H1 (cell line): ENCODE results near the gene OXER1. TPM values are rescaled to one million over a fixed set of nuclear protein-coding genes. Genes with fewer than 3 reads are reported as not detected.

Experiments
- CTCF ChIA-PET: fragments of 300-600 bp; sonication (Branson Sonifier 250); formaldehyde crosslinking; loops from one replicate; lab custom pipeline; 2021; ENCODE audit not compliant: partially characterized antibody; lab: Charles Lee
- POLR2A ChIA-PET: fragments of 300-600 bp; sonication (Branson Sonifier 250); formaldehyde crosslinking; loops from one replicate; lab custom pipeline; 2021; ENCODE audit warnings: inconsistent platforms; ENCODE audit not compliant: partially characterized antibody; lab: Charles Lee
- DNase-seq, 2 experiments: peaks; one replicate each; pipeline versions ENCODE4 v3.0.0 to v3.0.0-alpha.2; 2010 to 2022; ENCODE audit warnings: low spot score in 2 of 2, low read depth in 1 of 2, mixed read lengths in 1 of 2
- FAIRE-seq: peaks from 2 replicates; lab custom pipeline; 2011; peaks lifted over from hg19 to GRCh38; lab: Jason Lieb, UNC
- H2AFZ ChIP-seq: 2 replicates; pipeline ENCODE4 v1.8.1; 2012; ENCODE audit warnings: low read length, inconsistent platforms
- H2AK5ac ChIP-seq: 2 replicates; pipeline ENCODE4 v1.6.1; 2013; ENCODE audit warnings: low read depth, low read length
- H2BK120ac ChIP-seq: replicated peaks from 2 replicates; pipeline ENCODE3; 2013; ENCODE audit warnings: low read depth, low read length, inconsistent platforms
- H2BK12ac ChIP-seq: 2 replicates; pipeline ENCODE4 v1.6.1; 2013; ENCODE audit warnings: low read depth, low read length
- H2BK15ac ChIP-seq: 2 replicates; pipeline ENCODE4 v1.6.1; 2013; ENCODE audit warnings: low read length
- H2BK20ac ChIP-seq: 2 replicates; pipeline ENCODE4 v1.6.1; 2013; ENCODE audit warnings: low read length
- H2BK5ac ChIP-seq: 2 replicates; pipeline ENCODE4 v1.6.1; 2013; ENCODE audit warnings: low read depth, low read length
- H3K14ac ChIP-seq: 2 replicates; pipeline ENCODE4 v1.6.1; 2013; ENCODE audit warnings: inconsistent platforms; ENCODE audit not compliant: insufficient read length
- H3K18ac ChIP-seq: 2 replicates; pipeline ENCODE4 v1.6.1; 2013; ENCODE audit warnings: low read length; ENCODE audit errors: extremely low read depth
- H3K23ac ChIP-seq: 2 replicates; pipeline ENCODE4 v1.6.1; 2013; ENCODE audit warnings: inconsistent platforms; ENCODE audit not compliant: insufficient read length
- H3K23me2 ChIP-seq: 2 replicates; pipeline ENCODE4 v1.6.1; 2013; ENCODE audit warnings: low read depth, low read length
- H3K27ac ChIP-seq: 2 replicates; pipeline ENCODE4 v1.6.1; 2011; ENCODE audit warnings: low read depth, low read length, inconsistent platforms
- H3K27me3 ChIP-seq, 4 experiments: replicated peaks in 1 of 4; 1 replicate in 1 of 4; 2 replicates in 3 of 4; pipeline versions ENCODE4 v1.6.1 to v1.8.1; 2011 to 2013; ENCODE audit warnings: low read length in 3 of 4, mild to moderate bottlenecking in 3 of 4, inconsistent platforms in 2 of 4, mixed read lengths in 2 of 4, moderate library complexity in 1 of 4; ENCODE audit not compliant: control insufficient read depth in 3 of 4, insufficient read depth in 3 of 4; ENCODE audit errors: extremely low read depth in 1 of 4
- H3K36me3 ChIP-seq, 4 experiments: 2 replicates each; pipeline versions ENCODE4 v1.6.1 to v1.8.1; 2011 to 2013; ENCODE audit warnings: mild to moderate bottlenecking in 4 of 4, low read length in 3 of 4, moderate library complexity in 2 of 4, control low read depth in 1 of 4, inconsistent platforms in 1 of 4; ENCODE audit not compliant: insufficient read depth in 4 of 4, control insufficient read depth in 2 of 4
- H3K4ac ChIP-seq: replicated peaks from 2 replicates; pipeline ENCODE3; 2013; ENCODE audit warnings: low read length, low read depth, mixed read lengths, inconsistent platforms; ENCODE audit not compliant: insufficient read length
- H3K4me1 ChIP-seq, 4 experiments: replicated peaks in 1 of 4; 1 replicate in 1 of 4; 2 replicates in 3 of 4; pipeline versions ENCODE4 v1.6.1 to v1.8.1; 2011 to 2013; ENCODE audit warnings: low read length in 3 of 4, inconsistent platforms in 2 of 4, mixed read lengths in 1 of 4; ENCODE audit not compliant: insufficient read depth in 4 of 4, control insufficient read depth in 3 of 4
- H3K4me2 ChIP-seq, 2 experiments: 2 replicates each; pipeline versions ENCODE4 v1.6.1 to v1.8.1; 2011 to 2013; ENCODE audit warnings: low read depth in 2 of 2, low read length in 2 of 2, control low read depth in 1 of 2, inconsistent platforms in 1 of 2, mild to moderate bottlenecking in 1 of 2; ENCODE audit not compliant: insufficient read depth in 1 of 2
- H3K4me3 ChIP-seq, 4 experiments: fragments of 200-600, 300-600 bp in 1 of 4; sonication (generic), shearing (Covaris generic), sonication (Bioruptor Twin) in 1 of 4; 2 replicates each; pipeline versions ENCODE4 v1.5.1 to v1.8.1; 2011 to 2016; ENCODE audit warnings: low read length in 4 of 4, low read depth in 3 of 4, control low read depth in 2 of 4, inconsistent platforms in 2 of 4, mild to moderate bottlenecking in 2 of 4, mixed read lengths in 1 of 4, moderate library complexity in 1 of 4; ENCODE audit not compliant: insufficient read depth in 2 of 4; ENCODE audit errors: extremely low read depth in 1 of 4
- H3K56ac ChIP-seq: replicated peaks from 2 replicates; pipeline ENCODE3; 2013; ENCODE audit warnings: low read depth, mild to moderate bottlenecking, mixed read lengths, low read length, inconsistent platforms; ENCODE audit not compliant: insufficient read length
- H3K79me1 ChIP-seq: 2 replicates; pipeline ENCODE4 v1.6.1; 2013; ENCODE audit warnings: low read depth, low read length, control low read depth
- H3K79me2 ChIP-seq, 2 experiments: 2 replicates each; pipeline versions ENCODE4 v1.6.1 to v1.8.1; 2012 to 2013; ENCODE audit warnings: low read length in 2 of 2, mild to moderate bottlenecking in 2 of 2, inconsistent platforms in 1 of 2; ENCODE audit not compliant: insufficient read depth in 2 of 2, control insufficient read depth in 1 of 2
- H3K9ac ChIP-seq, 4 experiments: replicated peaks in 1 of 4; 1 replicate in 1 of 4; 2 replicates in 3 of 4; pipeline versions ENCODE4 v1.6.1 to v1.8.1; 2011 to 2013; ENCODE audit warnings: low read depth in 3 of 4, low read length in 3 of 4, control low read depth in 2 of 4, mild to moderate bottlenecking in 2 of 4, moderate library complexity in 2 of 4, inconsistent platforms in 1 of 4; ENCODE audit errors: extremely low read depth in 1 of 4
- H3K9me3 ChIP-seq, 2 experiments: 2 replicates each; pipeline versions ENCODE4 v1.6.1 to v1.8.1; 2012 to 2013; ENCODE audit warnings: mild to moderate bottlenecking in 2 of 2, moderate library complexity in 2 of 2, control low read depth in 1 of 2, inconsistent platforms in 1 of 2, low read depth in 1 of 2, low read length in 1 of 2, mixed read lengths in 1 of 2; ENCODE audit not compliant: insufficient read depth in 2 of 2
- H4K20me1 ChIP-seq, 2 experiments: replicated peaks in 1 of 2; 2 replicates each; pipeline versions ENCODE3 to v1.8.1; 2011 to 2013; ENCODE audit warnings: inconsistent platforms in 2 of 2, low read length in 2 of 2, mild to moderate bottlenecking in 1 of 2; ENCODE audit not compliant: insufficient read depth in 2 of 2, control insufficient read depth in 1 of 2
- H4K5ac ChIP-seq: 2 replicates; pipeline ENCODE4 v1.6.1; 2013; ENCODE audit warnings: low read length, low read depth, mixed read lengths, inconsistent platforms; ENCODE audit not compliant: insufficient read length
- H4K8ac ChIP-seq: 2 replicates; pipeline ENCODE4 v1.8.0; 2013; ENCODE audit warnings: mild to moderate bottlenecking, moderate library complexity, low read length, inconsistent platforms; ENCODE audit not compliant: insufficient read depth; ENCODE audit errors: extremely low read depth
- H4K91ac ChIP-seq: replicated peaks from 2 replicates; pipeline ENCODE3; 2013; ENCODE audit warnings: low read length, mixed read lengths, inconsistent platforms; ENCODE audit not compliant: insufficient read length
- CHD1 ChIP-seq: IDR thresholded peaks from 2 replicates; pipeline ENCODE4 v1.6.1; 2012; ENCODE audit warnings: low read depth, low read length, improper control_type of control experiment
- EP300 ChIP-seq, 2 experiments: IDR thresholded peaks; 1 replicate in 1 of 2; 2 replicates in 1 of 2; pipeline ENCODE4 v1.6.1; 2011 to 2012; ENCODE audit warnings: low read depth in 2 of 2, low read length in 2 of 2, mild to moderate bottlenecking in 2 of 2, borderline replicate concordance in 1 of 2, inconsistent platforms in 1 of 2, moderate library complexity in 1 of 2
- MAFK ChIP-seq: IDR thresholded peaks from 2 replicates; pipeline ENCODE4 v1.6.1; 2012; ENCODE audit warnings: low read depth, mild to moderate bottlenecking, improper control_type of control experiment, low read length
- PHF8 ChIP-seq: fragments of 200-600 bp; sonication (generic); conservative IDR thresholded peaks from 2 replicates; pipeline ENCODE4 v1.7.1; 2012; ENCODE audit warnings: low read depth, mild to moderate bottlenecking, inconsistent platforms, low read length, moderate library complexity
- POLR2A ChIP-seq, 2 experiments: IDR thresholded peaks; 1 replicate in 1 of 2; 2 replicates in 1 of 2; pipeline ENCODE4 v1.6.1; 2011; ENCODE audit warnings: low read depth in 2 of 2, low read length in 2 of 2, mild to moderate bottlenecking in 2 of 2; ENCODE audit errors: control extremely low read depth in 1 of 2
- POLR2AphosphoS5 ChIP-seq: IDR thresholded peaks from 2 replicates; pipeline ENCODE4 v1.6.1; 2011; ENCODE audit warnings: low read depth, low read length
- SIN3A ChIP-seq, 2 experiments: IDR thresholded peaks in 1 of 2; conservative IDR thresholded peaks in 1 of 2; 2 replicates each; pipeline ENCODE4 v1.6.1; 2011 to 2012; ENCODE audit warnings: low read length in 2 of 2, improper control_type of control experiment in 1 of 2, low read depth in 1 of 2, mild to moderate bottlenecking in 1 of 2
- TBP ChIP-seq: IDR thresholded peaks from 2 replicates; pipeline ENCODE4 v1.6.1; 2011; ENCODE audit warnings: low read depth, low read length, improper control_type of control experiment
- TCF12 ChIP-seq: IDR thresholded peaks from 2 replicates; pipeline ENCODE4 v1.6.1; 2011; ENCODE audit warnings: low read depth, mild to moderate bottlenecking, low read length
- ZNF274 ChIP-seq: IDR thresholded peaks from 2 replicates; pipeline ENCODE4 v1.7.0; 2012; ENCODE audit warnings: low read length, borderline replicate concordance; ENCODE audit errors: extremely low read depth
- WGBS, 2 experiments: shearing (Covaris generic) in 1 of 2; methylation state at CpG; one replicate each; pipeline versions ENCODE4 v1.1.6 to v1.1.7; 2013 to 2015; ENCODE audit warnings: low lambda C conversion rate in 2 of 2, mixed read lengths in 2 of 2, inconsistent platforms in 1 of 2, low coverage in 1 of 2, missing lambda C conversion rate in 1 of 2; ENCODE audit not compliant: insufficient replicate concordance in 2 of 2, insufficient coverage in 1 of 2, insufficient read length in 1 of 2; ENCODE audit errors: extremely low coverage in 1 of 2, missing lambda C conversion rate in 1 of 2; 5-methylcytosine and 5-hydroxymethylcytosine counted together
- polyA plus RNA-seq, 7 experiments: library from polyadenylated mRNA; depleted of rRNA in 3 of 7; stranded (reverse) in 5 of 7; unstranded in 2 of 7; fragments of >200 nt in 5 of 7; fragments of 200-250 nt in 2 of 7; gene quantifications; 1 replicate in 5 of 7; 2 replicates in 1 of 7; 4 replicates in 1 of 7; pipeline versions ENCODE4 v1.2.1 to v1.2.3, GENCODE V29; 2011 to 2013; ENCODE audit warnings: missing spikeins in 2 of 7, mixed read lengths in 2 of 7
- total RNA-seq: library from RNA; stranded (reverse); fragmentation: NEBNext Ultra II Directional; extraction: Animal tissue kit (Norgen Biotek cat#: 25700); gene quantifications from 2 replicates; pipeline ENCODE4 v1.2.1, GENCODE V29; 2021
- TF ChIP-seq, protein P1 (sequence below): IDR thresholded peaks from 2 replicates; pipeline ENCODE4 v1.6.1; 2012; ENCODE audit warnings: inconsistent platforms

OXER1 gene
- total and polyA plus RNA-seq, 2 of the 8 experiments (the other 6 are each of a cell fraction or from before 2014, with no cell fraction given), result 1.2 to 2.9 TPM

- Histone ChIP-seq H3K27me3 (no peaks in the 10 kb centered on the region), H2BK5ac (peak overlapping the region; percentile 88), H3K79me1 (no peaks in the 10 kb centered on the region), H4K5ac (peak overlapping the region; percentile 76), H3K9me3 (0 out of 4 replicates have a peak, but pooled peaks cover 0 to 3% of the 10 kb centered on the region in 2 experiments), H3K14ac (no peak overlapping the region), H3K27ac (peak overlapping the region; percentile 85), H4K20me1 (no peaks in the 10 kb centered on the region), H3K56ac (peak overlapping the region; percentile 49), H2AK5ac (no peak overlapping the region), H3K9ac (peak overlapping the region; percentile 59 to 90 (median 82)), H4K91ac (peak overlapping the region; percentile 7), H4K8ac (peak overlapping the region; percentile 95), H3K4me1 (peaks cover 0 to 3% (median 0%) of the 10 kb centered on the region in 4 experiments; a peak in 4 of 7 replicates), H2BK20ac (no peak overlapping the region), H3K4me2 (peak overlapping the region; percentile 66 to 75), H3K23me2 (peaks cover 4% of the 10 kb centered on the region; the same call in 1 of the 2 replicates), H3K4ac (no peak overlapping the region), H3K18ac (peak overlapping the region; percentile 68), H2BK120ac (no peak overlapping the region), H2AFZ (peak overlapping the region; percentile 36; the same call in 1 of the 2 replicates), H3K4me3 (peak overlapping the region; percentile 55 to 80 (median 66)), H2BK12ac (no peak overlapping the region), H3K23ac (no peak overlapping the region), H3K79me2 (no peaks in the 10 kb centered on the region), H3K36me3 (no peaks in the 10 kb centered on the region), H2BK15ac (no peak overlapping the region)
- POLR2A ChIA-PET, result interaction anchor here (0.6 to 3.5 kb wide), 16 partner anchors 9 to 416 kb away, joined by 3 to 61 read pairs (median 4); partner anchors contain the start of genes HAAO and ZFP36L2
- FAIRE-seq (no peak), DNase-seq (peak; percentile 87 to 96)
- CTCF ChIA-PET, result interaction anchor here (1.0 to 11.8 kb wide), 8 partner anchors 10 to 63 kb away, joined by 3 to 119 read pairs (median 6); partner anchors contain the start of gene HAAO
- WGBS, 2 experiments, result 2% methylated on average over 72 of the region's 83 CpGs; no CpG with 5 or more reads in 1 of the 2 experiments
- TF ChIP-seq SIN3A (conservative IDR thresholded peaks at IDR 0.05 in 1 of 2, IDR thresholded peaks at IDR 0.05 in 1 of 2; ENCODE audit: low read depth in 1 of 2, low read length in 2 of 2) (peak in 1 of 2 experiments; percentile 45; a peak in 1 of 4 replicates), ZNF274 (no peak), POLR2AphosphoS5 (peak; percentile 52), TBP (peak; percentile 100), CHD1 (no peak), MAFK (peak; percentile 76; the same call in 1 of the 2 replicates), EP300 (IDR thresholded peaks at IDR 0.05; ENCODE audit: borderline replicate concordance in 1 of 2, low read depth in 2 of 2, low read length in 2 of 2) (no peak), PHF8 (peak; percentile 93), TCF12 (0 out of 2 replicates have a peak, but pooled peaks have one; percentile 14), POLR2A (IDR thresholded peaks at IDR 0.05; ENCODE audit: control extremely low read depth in 1 of 2, low read depth in 2 of 2, low read length in 2 of 2) (peak; percentile 83)
- TF ChIP-seq, protein P1, sequence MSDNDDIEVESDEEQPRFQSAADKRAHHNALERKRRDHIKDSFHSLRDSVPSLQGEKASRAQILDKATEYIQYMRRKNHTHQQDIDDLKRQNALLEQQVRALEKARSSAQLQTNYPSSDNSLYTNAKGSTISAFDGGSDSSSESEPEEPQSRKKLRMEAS, result peak; percentile 73
These were observed 46.4 kb upstream of the OXER1 start for GRCh38 chr2:42810121-42810970.
